ENCODE measurements around the gene CYP19A1.

CYP19A1 gene

DNA sequence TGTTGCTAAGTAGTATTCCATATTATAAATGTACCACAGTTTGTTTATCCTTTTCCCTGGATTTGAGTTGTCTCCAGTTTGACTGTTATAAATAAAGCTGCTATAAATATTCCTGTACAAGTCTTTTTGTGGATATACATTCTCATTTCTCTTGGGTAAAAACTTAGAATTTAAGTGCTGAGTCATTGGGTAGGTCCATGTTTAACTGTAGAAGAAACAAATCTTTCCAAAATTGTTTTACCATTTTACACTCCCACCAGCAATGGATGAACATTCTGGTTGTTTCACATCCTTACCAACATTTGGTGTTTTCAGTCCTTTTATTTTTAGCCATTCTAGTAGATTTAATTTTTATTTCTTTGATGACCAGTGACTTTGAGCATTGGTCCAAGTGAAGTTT lies 169.7 kb downstream of the CYP19A1 start:
- H3K27ac ChIP-seq: no peak overlapping the region
- no peak for TF ChIP-seq CTCF (conservative IDR thresholded peaks at IDR 0.05)

DNA sequence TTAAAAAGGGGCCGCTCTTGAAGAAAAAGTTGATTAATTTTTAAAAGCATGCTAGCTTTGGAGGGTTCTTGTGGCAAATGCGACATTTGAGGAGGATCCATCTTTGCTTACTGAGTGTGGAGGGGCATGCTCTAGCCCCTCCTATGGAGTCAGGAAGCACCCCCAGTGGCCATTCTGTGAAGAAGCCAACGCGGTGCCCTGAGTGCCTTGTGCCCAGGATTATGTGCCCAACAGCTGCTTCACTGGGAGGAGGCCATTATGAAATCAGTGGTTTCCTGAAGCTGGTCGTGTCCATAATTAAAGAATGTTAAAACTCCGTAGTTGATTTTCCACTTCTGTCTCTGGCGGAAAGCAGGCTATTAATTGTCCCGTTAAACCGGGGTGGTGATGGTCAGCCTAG lies 174.6 kb downstream of the CYP19A1 start:
- TF ChIP-seq CTCF (conservative IDR thresholded peaks at IDR 0.05): no peak

DNA sequence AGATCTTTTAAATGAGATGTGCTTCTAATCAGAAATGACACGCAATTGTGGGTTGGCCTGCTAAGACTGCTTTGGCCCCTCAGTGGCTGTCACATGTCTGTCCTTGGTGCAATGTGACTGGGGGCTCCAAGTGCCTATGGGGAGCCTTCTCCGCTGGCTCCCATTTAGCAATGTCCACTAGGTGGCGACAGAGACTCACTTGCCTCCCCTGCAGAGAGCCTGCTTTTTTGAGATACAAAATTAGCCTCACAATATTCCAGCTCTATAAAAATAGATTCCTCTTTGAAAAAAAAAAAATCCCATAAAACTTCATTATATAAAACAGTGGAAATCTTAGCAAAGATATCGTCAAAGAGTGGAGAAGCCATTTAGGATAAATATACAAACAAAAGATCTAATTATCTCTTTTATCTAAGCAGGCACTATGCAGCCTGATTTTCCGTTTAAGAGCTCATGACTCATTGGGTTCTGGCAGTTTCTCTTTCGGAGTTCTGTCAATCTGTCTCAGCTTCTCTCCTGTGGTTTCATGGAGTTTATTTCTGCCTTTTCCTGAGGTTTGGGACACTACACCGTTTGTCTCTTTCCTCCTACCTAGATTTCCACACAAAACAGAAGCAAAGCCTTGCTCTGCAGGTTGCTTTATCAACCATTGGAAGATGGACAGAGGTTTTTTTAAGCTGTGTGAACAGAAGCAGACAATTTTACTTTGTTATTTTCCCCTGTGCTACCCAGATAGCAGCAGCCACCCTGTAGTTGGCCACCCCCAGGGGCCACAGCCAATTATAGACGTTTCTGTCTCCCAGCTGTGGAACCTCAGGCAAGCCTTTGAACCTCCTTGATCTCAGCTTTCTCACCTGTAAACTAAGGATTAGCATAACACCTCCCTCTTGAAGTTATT lies 175.3 kb downstream of the CYP19A1 start:
- peak; percentile 98 for TF ChIP-seq CTCF (conservative IDR thresholded peaks at IDR 0.05)
- no peak overlapping the region for H3K27ac ChIP-seq

More for the DNA sequence above, 174.6 kb downstream of the CYP19A1 start:
- no peak overlapping the region for H3K27ac ChIP-seq

DNA sequence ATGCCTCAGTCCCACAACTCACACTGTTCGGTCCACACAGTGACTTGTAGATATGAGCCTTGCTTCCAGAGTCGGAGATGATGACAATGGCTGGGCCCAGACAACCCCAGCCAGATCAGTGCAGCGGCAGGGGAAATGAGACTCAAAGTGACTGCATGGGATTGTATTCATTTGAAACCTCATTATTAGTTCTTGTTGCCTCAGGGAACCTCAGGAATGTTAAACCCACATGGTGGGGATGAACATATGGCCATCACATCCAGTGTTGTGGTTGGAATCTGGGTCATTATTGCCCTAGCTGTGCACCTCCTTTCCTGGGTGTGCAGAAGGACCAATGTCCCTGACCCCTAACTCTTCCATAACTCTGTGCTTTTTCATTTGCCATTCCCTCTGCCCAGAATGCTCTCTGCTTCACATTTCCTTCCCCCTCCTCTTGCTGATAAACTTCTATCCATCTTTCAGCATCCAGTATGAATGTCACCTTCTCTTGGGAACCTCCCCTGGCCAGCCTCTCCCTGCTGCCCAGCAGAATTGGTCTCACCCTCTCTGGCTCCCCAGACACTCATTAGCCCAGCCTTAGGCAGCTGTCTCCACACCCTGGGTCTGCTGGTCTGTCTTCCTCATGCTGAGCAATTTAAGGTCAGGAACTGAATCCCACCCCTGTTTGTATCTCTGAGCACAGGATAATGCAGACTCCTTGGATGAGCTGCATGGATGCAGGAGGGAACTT lies 176.7 kb downstream of the CYP19A1 start:
- TF ChIP-seq CTCF (conservative IDR thresholded peaks at IDR 0.05): no peak
- H3K27ac ChIP-seq: no peak overlapping the region

- no peak overlapping the region for H3K27ac ChIP-seq
- no peak for TF ChIP-seq CTCF (conservative IDR thresholded peaks at IDR 0.05)
Observed at GRCh38 chr15:51160484-51160883, 177.9 kb downstream of the CYP19A1 start.
